Epithelial cell of esophagus (primary cell): ENCODE data around the gene CMTM5.
A peak's percentile ranks its signal among the peaks of the same experiment; 100 is the strongest.

Source experiments
- DNase-seq: peaks from one replicate; pipeline ENCODE4 v3.0.0; 2010; ENCODE audit warnings: low read depth
- H3K4me3 ChIP-seq: 2 replicates; pipeline ENCODE4 v1.5.1; 2011; ENCODE audit warnings: mild to moderate bottlenecking, low read length, control low read depth
- CTCF ChIP-seq: IDR thresholded peaks from 2 replicates; pipeline ENCODE4 v1.5.1; 2011; ENCODE audit warnings: low read depth, mild to moderate bottlenecking, low read length, control low read depth, inconsistent platforms; ENCODE audit not compliant: insufficient read depth; ENCODE audit errors: missing control alignments

CMTM5 gene

GRCh38 chr14:23352506-23353432 lies 24.1 kb upstream of the CMTM5 start, which contains the start of gene SLC22A17:
Gene SLC22A17, minus strand, starts transcription at chr14:23352887.
- peak; percentile 74 for DNase-seq
- TF ChIP-seq CTCF = no peak

GRCh38 chr14:23353433-23353780 lies 23.4 kb upstream of the CMTM5 start:
- no peak overlapping the region for H3K4me3 ChIP-seq
- DNase-seq = no peak
- no peak for TF ChIP-seq CTCF

More at GRCh38 chr14:23352506-23353432, 24.1 kb upstream of the CMTM5 start, which contains the start of gene SLC22A17:
- peak within 1 kb of the TSS; percentile 48 for H3K4me3 ChIP-seq

- no peak overlapping the region for H3K4me3 ChIP-seq
- TF ChIP-seq CTCF = no peak
- no peak for DNase-seq
Observed at GRCh38 chr14:23354990-23355389, 21.9 kb upstream of the CMTM5 start.

GRCh38 chr14:23355871-23356435 lies 20.9 kb upstream of the CMTM5 start:
- H3K4me3 ChIP-seq = no peak overlapping the region
- no peak for TF ChIP-seq CTCF
- DNase-seq = no peak

- TF ChIP-seq CTCF = no peak
- DNase-seq = no peak
- no peak overlapping the region for H3K4me3 ChIP-seq
Observed at GRCh38 chr14:23356662-23357061, 20.2 kb upstream of the CMTM5 start.

GRCh38 chr14:23357261-23357660 lies 19.6 kb upstream of the CMTM5 start:
- TF ChIP-seq CTCF = no peak
- DNase-seq = no peak
- no peak overlapping the region for H3K4me3 ChIP-seq
